ENCODE results near the gene HSD17B12. TPM values are rescaled to one million over a fixed set of nuclear protein-coding genes. Genes with fewer than 3 reads are reported as not detected.
A peak's percentile ranks its signal among the peaks of the same experiment; 100 is the strongest.

Gene HSD17B12
- total and polyA plus RNA-seq, 2 of the 13 experiments (the other 11 are each of a cell fraction or from before 2014, with no cell fraction given): 50.3 to 117 TPM

DNA sequence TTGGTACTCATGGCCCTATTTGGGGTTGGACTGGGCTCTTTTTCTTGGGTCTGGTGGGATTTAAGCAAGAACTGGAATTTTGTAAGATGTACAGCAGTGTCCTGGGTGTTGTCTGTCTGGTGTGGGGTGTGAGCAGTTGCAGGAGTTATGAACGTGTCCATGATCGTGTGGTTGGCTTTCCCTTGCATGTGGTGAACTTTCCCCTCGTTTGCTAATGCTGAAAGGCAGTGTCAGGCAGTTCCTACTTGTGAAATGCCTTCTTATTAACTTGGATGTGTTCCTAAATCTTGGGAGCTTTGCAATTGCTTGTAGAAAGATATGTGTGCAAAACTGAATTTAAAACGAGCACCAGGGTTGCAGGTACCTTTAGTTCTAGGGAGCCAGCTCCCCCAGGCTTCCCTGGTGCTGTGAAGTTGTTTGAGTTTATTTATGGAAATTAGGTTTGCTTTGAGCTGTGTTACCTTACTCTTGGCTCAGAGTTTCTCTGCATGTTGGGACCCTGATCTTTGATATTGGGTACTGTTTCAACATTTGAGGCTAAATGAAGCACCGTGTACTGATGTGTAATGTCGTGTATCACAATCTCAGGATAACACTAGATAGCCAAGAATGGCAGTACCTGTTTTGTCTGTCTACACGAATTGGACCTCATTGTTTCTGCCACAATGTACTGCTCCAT lies 35.8 kb upstream of the HSD17B12 start:
- Histone ChIP-seq H2AFZ (ENCODE audit: low read length) (peak overlapping the region; percentile 68), H3K9me3 (ENCODE audit: low read length) (no peaks in the 10 kb centered on the region), H3K27ac (ENCODE audit: extremely low read length, insufficient read depth, low read length) (peak overlapping the region; percentile 86), H3K36me3 (replicated peaks in 1 of 2; ENCODE audit: control insufficient read depth in 1 of 2, insufficient read depth in 2 of 2, low read length in 2 of 2) (no peaks in the 10 kb centered on the region), H3K4me3 (replicated peaks in 1 of 3; ENCODE audit: insufficient read depth in 1 of 3, low read depth in 2 of 3, low read length in 3 of 3) (peak overlapping the region; percentile 77 to 92 (median 91)), H3K79me2 (ENCODE audit: insufficient read depth, low read length) (peaks cover 25% of the 10 kb centered on the region), H3K9ac (ENCODE audit: insufficient read depth, low read depth, low read length) (peak overlapping the region; percentile 90), H4K20me1 (ENCODE audit: insufficient read depth, low read length) (no peaks in the 10 kb centered on the region), H3K4me2 (ENCODE audit: low read depth, low read length) (peak overlapping the region; percentile 84), H3K27me3 (ENCODE audit: control insufficient read depth in 1 of 2, insufficient read depth in 2 of 2, low read length in 2 of 2) (peaks cover 0 to 1% of the 10 kb centered on the region in 2 experiments; a peak in 1 of 5 replicates), H3K4me1 (ENCODE audit: insufficient read depth, low read length) (peaks cover 26% of the 10 kb centered on the region)
- ChIA-PET CTCF (ENCODE audit: low intra/inter-chr PET ratio, low total read pairs) (no interaction called here), POLR2A (interaction anchor here (1.2 kb wide), 1 partner anchor 36 kb away, joined by 7 read pairs; the partner anchor contains the start of gene HSD17B12)
- peak; percentile 16 for DNase-seq (ENCODE audit: low spot score)
- WGBS (ENCODE audit: low lambda C conversion rate): 0% methylated on average over 7 of the region's 7 CpGs
- intact Hi-C loops (cut with micrococcal nuclease; ENCODE audit: unreplicated experiment) (loop anchor here (2.0 kb wide), 1 partner anchor 36 kb away; the partner anchor contains the start of gene HSD17B12), in situ Hi-C loops (cut with HindIII; ENCODE audit: extremely low pct_ligation_motif_present, low pct_unique_long_range_greater_than_20kb) (loop anchor here (10.0 kb wide), 1 partner anchor 60 kb away; no protein-coding TSS in a partner anchor)
- BruUV-seq (replicated peaks): no TSS peak
- peak; percentile 15 for FAIRE-seq
- TF ChIP-seq, protein P1, sequence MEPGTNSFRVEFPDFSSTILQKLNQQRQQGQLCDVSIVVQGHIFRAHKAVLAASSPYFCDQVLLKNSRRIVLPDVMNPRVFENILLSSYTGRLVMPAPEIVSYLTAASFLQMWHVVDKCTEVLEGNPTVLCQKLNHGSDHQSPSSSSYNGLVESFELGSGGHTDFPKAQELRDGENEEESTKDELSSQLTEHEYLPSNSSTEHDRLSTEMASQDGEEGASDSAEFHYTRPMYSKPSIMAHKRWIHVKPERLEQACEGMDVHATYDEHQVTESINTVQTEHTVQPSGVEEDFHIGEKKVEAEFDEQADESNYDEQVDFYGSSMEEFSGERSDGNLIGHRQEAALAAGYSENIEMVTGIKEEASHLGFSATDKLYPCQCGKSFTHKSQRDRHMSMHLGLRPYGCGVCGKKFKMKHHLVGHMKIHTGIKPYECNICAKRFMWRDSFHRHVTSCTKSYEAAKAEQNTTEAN (CRISPR knock-in tag; conservative IDR thresholded peaks at IDR 0.05): 0 out of 2 replicates have a peak, but pooled peaks have one; percentile 42
- no peak for TF ChIP-seq JUN (CRISPR knock-in tag; IDR thresholded peaks at IDR 0.05)
- TF ChIP-seq SMAD9 (CRISPR knock-in tag; IDR thresholded peaks at IDR 0.05): 0 out of 2 replicates have a peak, but pooled peaks have one; percentile 13
- TF ChIP-seq MAX (IDR thresholded peaks at IDR 0.05): peak; percentile 37; the same call in 1 of the 2 replicates
- 0 out of 2 replicates have a peak, but pooled peaks have one; percentile 1 for TF ChIP-seq ZBTB20 (CRISPR knock-in tag; IDR thresholded peaks at IDR 0.05; ENCODE audit: borderline replicate concordance, low read depth)
- no peak for TF ChIP-seq FOSL1 (CRISPR knock-in tag; IDR thresholded peaks at IDR 0.05; ENCODE audit: borderline replicate concordance)
- TF ChIP-seq PHF5A (CRISPR knock-in tag; IDR thresholded peaks at IDR 0.05; ENCODE audit: low read depth, unreplicated experiment): no peak
- TF ChIP-seq RXRB (CRISPR knock-in tag; IDR thresholded peaks at IDR 0.05; ENCODE audit: borderline replicate concordance): peak; percentile 72; the same call in 1 of the 2 replicates
- peak; percentile 91; the same call in 1 of the 2 replicates for TF ChIP-seq PPARG (CRISPR knock-in tag; conservative IDR thresholded peaks at IDR 0.05)
- TF ChIP-seq, protein P2, sequence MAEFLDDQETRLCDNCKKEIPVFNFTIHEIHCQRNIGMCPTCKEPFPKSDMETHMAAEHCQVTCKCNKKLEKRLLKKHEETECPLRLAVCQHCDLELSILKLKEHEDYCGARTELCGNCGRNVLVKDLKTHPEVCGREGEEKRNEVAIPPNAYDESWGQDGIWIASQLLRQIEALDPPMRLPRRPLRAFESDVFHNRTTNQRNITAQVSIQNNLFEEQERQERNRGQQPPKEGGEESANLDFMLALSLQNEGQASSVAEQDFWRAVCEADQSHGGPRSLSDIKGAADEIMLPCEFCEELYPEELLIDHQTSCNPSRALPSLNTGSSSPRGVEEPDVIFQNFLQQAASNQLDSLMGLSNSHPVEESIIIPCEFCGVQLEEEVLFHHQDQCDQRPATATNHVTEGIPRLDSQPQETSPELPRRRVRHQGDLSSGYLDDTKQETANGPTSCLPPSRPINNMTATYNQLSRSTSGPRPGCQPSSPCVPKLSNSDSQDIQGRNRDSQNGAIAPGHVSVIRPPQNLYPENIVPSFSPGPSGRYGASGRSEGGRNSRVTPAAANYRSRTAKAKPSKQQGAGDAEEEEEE (CRISPR knock-in tag; IDR thresholded peaks at IDR 0.05; ENCODE audit: borderline replicate concordance): 0 out of 2 replicates have a peak, but pooled peaks have one; percentile 0
- TF ChIP-seq ZNF766 (CRISPR knock-in tag; IDR thresholded peaks at IDR 0.05; ENCODE audit: borderline replicate concordance): no peak
- TF ChIP-seq ZNF564 (CRISPR knock-in tag; IDR thresholded peaks at IDR 0.05): 0 out of 2 replicates have a peak, but pooled peaks have one; percentile 25
- 0 out of 2 replicates have a peak, but pooled peaks have one; percentile 40 for TF ChIP-seq FOXJ3 (CRISPR knock-in tag; IDR thresholded peaks at IDR 0.05; ENCODE audit: borderline replicate concordance)
- peak; percentile 68 for ATAC-seq
